ENCODE measurements around the gene TXNRD3. TPM values are rescaled to one million over a fixed set of nuclear protein-coding genes. Genes with fewer than 3 reads are reported as not detected.
A peak's percentile ranks its signal among the peaks of the same experiment; 100 is the strongest.

The TXNRD3 gene
- total and polyA plus RNA-seq, 2 donors (not counting 1 experiment from before 2014, with no cell fraction given): 5.2 to 8.8 TPM

DNA sequence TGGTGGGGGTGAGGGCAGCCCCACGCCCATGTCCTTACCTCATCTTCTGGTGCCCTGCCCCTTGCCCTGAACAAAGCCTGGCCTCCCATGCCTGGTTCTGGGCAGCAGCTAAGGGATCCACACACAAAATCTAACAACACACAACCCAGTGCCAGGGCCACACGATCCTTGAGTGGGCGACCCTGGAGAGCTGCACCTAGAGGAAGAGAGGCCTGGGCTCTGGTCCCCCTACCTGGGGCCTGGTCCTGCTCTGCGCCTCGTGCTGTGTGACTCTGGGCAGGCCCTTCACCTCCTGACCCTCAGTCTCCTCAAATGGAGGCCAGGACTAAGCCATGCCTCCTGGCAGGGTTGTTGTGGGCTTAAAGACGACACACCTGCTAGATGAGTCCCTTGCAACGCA is 76.2 kb downstream of the TXNRD3 start:
- TF ChIP-seq EZH2 (IDR thresholded peaks at IDR 0.05; ENCODE audit: low read length, missing control alignments): no peak
- TF ChIP-seq, protein P1, sequence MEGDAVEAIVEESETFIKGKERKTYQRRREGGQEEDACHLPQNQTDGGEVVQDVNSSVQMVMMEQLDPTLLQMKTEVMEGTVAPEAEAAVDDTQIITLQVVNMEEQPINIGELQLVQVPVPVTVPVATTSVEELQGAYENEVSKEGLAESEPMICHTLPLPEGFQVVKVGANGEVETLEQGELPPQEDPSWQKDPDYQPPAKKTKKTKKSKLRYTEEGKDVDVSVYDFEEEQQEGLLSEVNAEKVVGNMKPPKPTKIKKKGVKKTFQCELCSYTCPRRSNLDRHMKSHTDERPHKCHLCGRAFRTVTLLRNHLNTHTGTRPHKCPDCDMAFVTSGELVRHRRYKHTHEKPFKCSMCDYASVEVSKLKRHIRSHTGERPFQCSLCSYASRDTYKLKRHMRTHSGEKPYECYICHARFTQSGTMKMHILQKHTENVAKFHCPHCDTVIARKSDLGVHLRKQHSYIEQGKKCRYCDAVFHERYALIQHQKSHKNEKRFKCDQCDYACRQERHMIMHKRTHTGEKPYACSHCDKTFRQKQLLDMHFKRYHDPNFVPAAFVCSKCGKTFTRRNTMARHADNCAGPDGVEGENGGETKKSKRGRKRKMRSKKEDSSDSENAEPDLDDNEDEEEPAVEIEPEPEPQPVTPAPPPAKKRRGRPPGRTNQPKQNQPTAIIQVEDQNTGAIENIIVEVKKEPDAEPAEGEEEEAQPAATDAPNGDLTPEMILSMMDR (conservative IDR thresholded peaks at IDR 0.05 in 1 of 2, IDR thresholded peaks at IDR 0.05 in 1 of 2; ENCODE audit: low read depth in 1 of 2, low read length in 2 of 2): no peak
- no peaks in the 10 kb centered on the region for H3K79me2 ChIP-seq (ENCODE audit: control insufficient read depth, insufficient read depth, low read length)
- no peak overlapping the region for H3K9ac ChIP-seq (ENCODE audit: insufficient read depth, low read length)

DNA sequence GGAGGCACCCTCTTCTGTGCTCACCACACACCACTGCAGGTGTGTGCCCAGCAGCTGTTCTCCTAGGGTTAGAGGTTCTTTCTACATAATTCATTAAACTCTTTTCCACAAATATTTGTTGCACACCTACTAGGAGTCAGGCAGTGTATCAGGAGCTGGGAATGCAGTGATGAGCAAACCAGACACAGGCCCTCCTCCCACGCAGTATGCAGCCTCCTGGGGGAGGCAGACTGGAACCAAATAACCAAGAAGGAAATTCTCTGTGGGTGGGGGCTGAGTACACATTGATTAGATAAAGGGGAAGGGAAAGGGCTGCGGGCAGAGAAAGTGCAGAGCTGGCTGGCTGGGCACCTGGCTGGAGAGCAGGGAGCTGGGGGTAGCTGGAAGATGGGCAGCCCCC is 77.7 kb downstream of the TXNRD3 start:
- Histone ChIP-seq H4K20me1 (ENCODE audit: control insufficient read depth, extremely low read depth, insufficient read depth, low read length) (no peaks in the 10 kb centered on the region), H3K27ac (ENCODE audit: insufficient read depth, low read length) (no peak overlapping the region)
- no peak for DNase-seq (ENCODE audit: low read depth in 2 of 2)

More for the DNA sequence above, 76.2 kb downstream of the TXNRD3 start:
- H2AFZ ChIP-seq (ENCODE audit: low read length): no peak overlapping the region
- H3K9me3 ChIP-seq (ENCODE audit: control insufficient read depth, insufficient read depth, low read depth, low read length): no peaks in the 10 kb centered on the region
- no peaks in the 10 kb centered on the region for H3K4me1 ChIP-seq (ENCODE audit: control insufficient read depth, extremely low read depth, insufficient read depth, low read length)
- H3K4me2 ChIP-seq (ENCODE audit: extremely low read depth, insufficient read depth, low read length): no peak overlapping the region
- no peaks in the 10 kb centered on the region for H3K36me3 ChIP-seq (ENCODE audit: control insufficient read depth, insufficient read depth, low read length)
- no peak overlapping the region for H3K27ac ChIP-seq (ENCODE audit: insufficient read depth, low read length)
- H4K20me1 ChIP-seq (ENCODE audit: control insufficient read depth, extremely low read depth, insufficient read depth, low read length): no peaks in the 10 kb centered on the region
- H3K27me3 ChIP-seq (ENCODE audit: control insufficient read depth, insufficient read depth, low read length): peaks cover 5% of the 10 kb centered on the region
- H3K4me3 ChIP-seq (replicated peaks in 1 of 4; ENCODE audit: control extremely low read depth in 1 of 4, insufficient read depth in 1 of 4, low read depth in 3 of 4, low read length in 4 of 4): no peak overlapping the region
- no peak for DNase-seq (ENCODE audit: low read depth in 2 of 2)

DNA sequence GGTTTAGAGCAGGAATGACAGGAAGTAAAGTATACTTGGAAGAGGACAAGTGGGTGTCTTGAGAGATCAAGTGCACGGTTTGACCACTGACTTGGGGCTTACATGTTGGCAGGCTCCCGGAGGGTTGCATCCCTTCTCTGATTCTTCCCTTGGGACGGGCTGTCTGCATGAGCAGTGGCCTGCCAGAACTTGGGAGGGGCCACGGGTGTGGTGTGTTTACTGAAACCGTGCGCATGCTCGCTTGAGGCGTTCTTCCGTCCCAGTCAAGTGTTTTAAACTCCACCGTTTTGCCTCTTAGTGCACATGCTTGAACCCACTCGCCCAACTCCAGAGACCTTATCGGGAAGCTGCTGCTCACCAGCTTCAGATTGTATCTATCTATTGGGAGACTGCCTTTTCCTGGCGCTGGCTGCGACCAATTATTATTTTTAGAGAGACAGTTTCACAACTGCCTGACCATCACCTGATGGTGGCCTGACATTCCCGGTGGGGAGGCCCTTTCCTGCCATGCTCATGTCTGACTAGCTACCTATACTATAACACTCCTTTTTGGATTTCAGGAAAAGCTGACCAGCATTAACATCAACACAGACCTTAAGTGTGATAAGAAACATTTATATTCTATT is 81.3 kb downstream of the TXNRD3 start:
- Histone ChIP-seq H4K20me1 (ENCODE audit: control insufficient read depth, extremely low read depth, insufficient read depth, low read length) (no peaks in the 10 kb centered on the region), H3K79me2 (ENCODE audit: control insufficient read depth, insufficient read depth, low read length) (no peaks in the 10 kb centered on the region), H3K9me3 (ENCODE audit: control insufficient read depth, insufficient read depth, low read depth, low read length) (no peaks in the 10 kb centered on the region), H3K4me2 (ENCODE audit: extremely low read depth, insufficient read depth, low read length) (no peak overlapping the region), H3K36me3 (ENCODE audit: control insufficient read depth, insufficient read depth, low read length) (no peaks in the 10 kb centered on the region), H2AFZ (ENCODE audit: low read length) (peak overlapping the region; percentile 51), H3K27ac (ENCODE audit: insufficient read depth, low read length) (no peak overlapping the region), H3K27me3 (ENCODE audit: control insufficient read depth, insufficient read depth, low read length) (peaks cover 2% of the 10 kb centered on the region), H3K4me3 (replicated peaks in 1 of 4; ENCODE audit: control extremely low read depth in 1 of 4, insufficient read depth in 1 of 4, low read depth in 3 of 4, low read length in 4 of 4) (no peak overlapping the region), H3K9ac (ENCODE audit: insufficient read depth, low read length) (no peak overlapping the region), H3K4me1 (ENCODE audit: control insufficient read depth, extremely low read depth, insufficient read depth, low read length) (no peaks in the 10 kb centered on the region)
- no peak for TF ChIP-seq EZH2 (IDR thresholded peaks at IDR 0.05; ENCODE audit: low read length, missing control alignments)
- TF ChIP-seq, protein P1 (conservative IDR thresholded peaks at IDR 0.05 in 1 of 2, IDR thresholded peaks at IDR 0.05 in 1 of 2; ENCODE audit: low read depth in 1 of 2, low read length in 2 of 2): no peak
- DNase-seq (ENCODE audit: low read depth in 2 of 2): no peak

More for the DNA sequence above, 77.7 kb downstream of the TXNRD3 start:
- no peak overlapping the region for H3K4me2 ChIP-seq (ENCODE audit: extremely low read depth, insufficient read depth, low read length)
- H3K9ac ChIP-seq (ENCODE audit: insufficient read depth, low read length): no peak overlapping the region
- H3K27me3 ChIP-seq (ENCODE audit: control insufficient read depth, insufficient read depth, low read length): peaks cover 7% of the 10 kb centered on the region
- no peaks in the 10 kb centered on the region for H3K79me2 ChIP-seq (ENCODE audit: control insufficient read depth, insufficient read depth, low read length)
- no peaks in the 10 kb centered on the region for H3K9me3 ChIP-seq (ENCODE audit: control insufficient read depth, insufficient read depth, low read depth, low read length)
- no peaks in the 10 kb centered on the region for H3K36me3 ChIP-seq (ENCODE audit: control insufficient read depth, insufficient read depth, low read length)
- H2AFZ ChIP-seq (ENCODE audit: low read length): no peak overlapping the region
- no peaks in the 10 kb centered on the region for H3K4me1 ChIP-seq (ENCODE audit: control insufficient read depth, extremely low read depth, insufficient read depth, low read length)
- no peak overlapping the region for H3K4me3 ChIP-seq (replicated peaks in 1 of 4; ENCODE audit: control extremely low read depth in 1 of 4, insufficient read depth in 1 of 4, low read depth in 3 of 4, low read length in 4 of 4)
- no peak for TF ChIP-seq EZH2 (IDR thresholded peaks at IDR 0.05; ENCODE audit: low read length, missing control alignments)
- TF ChIP-seq, protein P1 (conservative IDR thresholded peaks at IDR 0.05 in 1 of 2, IDR thresholded peaks at IDR 0.05 in 1 of 2; ENCODE audit: low read depth in 1 of 2, low read length in 2 of 2): no peak

Data from fibroblast of lung (primary cell).